GM13976 (cell line): ENCODE measurements around the gene ADAM33.

Experiments used
- DNase-seq: peaks from one replicate; pipeline ENCODE4 v3.0.0; 2012; ENCODE audit warnings: low spot score
- CTCF ChIP-seq: IDR thresholded peaks from 2 replicates; pipeline ENCODE4 v1.5.1; 2012; ENCODE audit warnings: borderline replicate concordance, mild to moderate bottlenecking; ENCODE audit not compliant: insufficient read depth; ENCODE audit errors: extremely low read depth, missing control alignments, control extremely low read depth
- in situ Hi-C: fragments of 300-500 bp; cut with MboI; formaldehyde crosslinking; loops from one replicate; pipeline ENCODE4 v1.12.0; 2022; ENCODE audit warnings: low sequenced_read_pairs, mixed read lengths, inconsistent platforms; ENCODE audit not compliant: unreplicated experiment

The ADAM33 gene

GRCh38 chr20:3635346-3635745 lies 46.5 kb downstream of the ADAM33 start:
- TF ChIP-seq CTCF = no peak
- in situ Hi-C loops = no loop called here

GRCh38 chr20:3633913-3634478 lies 47.8 kb downstream of the ADAM33 start:
- in situ Hi-C loops = no loop called here
- no peak for DNase-seq

More at GRCh38 chr20:3635346-3635745, 46.5 kb downstream of the ADAM33 start:
- DNase-seq = no peak

GRCh38 chr20:3632311-3633004 lies 49.4 kb downstream of the ADAM33 start:
- TF ChIP-seq CTCF = no peak
- in situ Hi-C loops = no loop called here
- DNase-seq = no peak

More at GRCh38 chr20:3633913-3634478, 47.8 kb downstream of the ADAM33 start:
- no peak for TF ChIP-seq CTCF

- no peak for DNase-seq
- no peak for TF ChIP-seq CTCF
- in situ Hi-C loops = no loop called here
Observed at GRCh38 chr20:3631534-3631933, 50.3 kb downstream of the ADAM33 start.

GRCh38 chr20:3630429-3630828 lies 51.4 kb downstream of the ADAM33 start:
- in situ Hi-C loops = no loop called here
- no peak for DNase-seq
- TF ChIP-seq CTCF = no peak

- TF ChIP-seq CTCF = no peak
- no peak for DNase-seq
- in situ Hi-C loops = no loop called here
Observed at GRCh38 chr20:3629893-3630292, 51.9 kb downstream of the ADAM33 start.
